HCT116 (cell line): Measurements from ENCODE around the gene BAIAP2. TPM values are rescaled to one million over a fixed set of nuclear protein-coding genes. Genes with fewer than 3 reads are reported as not detected.
A peak's percentile ranks its signal among the peaks of the same experiment; 100 is the strongest.

Experiments
- ATAC-seq: fragments of 200-7000 bp; cut with Tn5 transposase; 2 replicates; pipeline ENCODE4 v1.9.1; 2020; ENCODE audit warnings: mild to moderate bottlenecking, moderate library complexity
- BruUV-seq: library from RNA; stranded (reverse); fragments of 400-500 nt; replicated peaks from 2 replicates; lab custom pipeline; 2021; lab: Mats Ljungman, UMichigan
- CTCF ChIA-PET: fragments of 300-600 bp; sonication (Branson Sonifier 250); formaldehyde crosslinking; loops from one replicate; lab custom pipeline; 2021; ENCODE audit warnings: antibody characterized with exemption; lab: Charles Lee
- POLR2A ChIA-PET: fragments of 300-600, 350-600 bp; sonication (Branson Sonifier 250); formaldehyde crosslinking; loops from one replicate; lab custom pipeline; 2021; ENCODE audit warnings: antibody characterized with exemption; lab: Charles Lee
- RAD21 ChIA-PET, 2 experiments: fragments of 300-600 bp; sonication (Branson Sonifier 250); formaldehyde crosslinking; loops; one replicate each; lab custom pipeline; 2023; ENCODE audit warnings: low total read pairs in 2 of 2; ENCODE audit not compliant: uncharacterized antibody in 2 of 2, unreplicated experiment in 2 of 2, low non-redundant PET in 1 of 2; lab: Charles Lee
- DNase-seq: peaks from one replicate; pipeline ENCODE4 v3.0.0-alpha.2; 2010; ENCODE audit warnings: low read depth, low spot score
- H2AFZ ChIP-seq: fragments of 200-600 bp; shearing (Covaris generic), sonication (generic); 2 replicates; pipeline ENCODE4 v1.6.1; 2017; ENCODE audit warnings: low read depth, mixed run types, mixed read lengths, antibody characterized with exemption, low read length; ENCODE audit not compliant: poor library complexity, severe bottlenecking
- H3K27ac ChIP-seq: 2 replicates; pipeline ENCODE4 v1.5.1; 2012; ENCODE audit warnings: low read depth, low read length
- H3K27me3 ChIP-seq: fragments of 200-600 bp; sonication (generic); 2 replicates; pipeline ENCODE4 v1.6.1; 2016; ENCODE audit warnings: mixed run types, low read length, mixed read lengths; ENCODE audit not compliant: insufficient read depth
- H3K36me3 ChIP-seq, 2 experiments: fragments of 200-500 bp in 1 of 2; fragments of 200-600 bp in 1 of 2; sonication (Bioruptor generic) in 1 of 2; sonication (generic) in 1 of 2; 2 replicates each; pipeline versions ENCODE4 v1.5.1 to v1.6.1; 2014 to 2016; ENCODE audit warnings: low read length in 2 of 2, inconsistent platforms in 1 of 2, mixed read lengths in 1 of 2, mixed run types in 1 of 2; ENCODE audit not compliant: insufficient read depth in 2 of 2, control insufficient read depth in 1 of 2
- H3K4me1 ChIP-seq, 2 experiments: fragments of 200-600 bp in 1 of 2; sonication (generic) in 1 of 2; 2 replicates each; pipeline versions ENCODE4 v1.5.1 to v1.6.1; 2012 to 2017; ENCODE audit warnings: low read length in 2 of 2, inconsistent platforms in 1 of 2, mild to moderate bottlenecking in 1 of 2, mixed read lengths in 1 of 2, mixed run types in 1 of 2, moderate library complexity in 1 of 2; ENCODE audit not compliant: insufficient read depth in 2 of 2, control insufficient read depth in 1 of 2
- H3K4me2 ChIP-seq: fragments of 200-600 bp; sonication (generic); 2 replicates; pipeline ENCODE4 v1.6.1; 2017; ENCODE audit warnings: mixed run types, low read length, mixed read lengths
- H3K4me3 ChIP-seq, 2 experiments: fragments of 200-600 bp in 1 of 2; sonication (generic) in 1 of 2; replicated peaks in 1 of 2; 2 replicates each; pipeline ENCODE4 v1.5.1; 2011 to 2016; ENCODE audit warnings: low read length in 2 of 2, control low read depth in 1 of 2, low read depth in 1 of 2, mild to moderate bottlenecking in 1 of 2, mixed read lengths in 1 of 2, mixed run types in 1 of 2
- H3K79me2 ChIP-seq: fragments of 200-600 bp; sonication (generic); 2 replicates; pipeline ENCODE4 v1.6.1; 2017; ENCODE audit warnings: mild to moderate bottlenecking, mixed run types, low read length, moderate library complexity, mixed read lengths; ENCODE audit not compliant: insufficient read depth
- H3K9ac ChIP-seq: fragments of 200-600 bp; sonication (generic); 2 replicates; pipeline ENCODE4 v1.6.1; 2016; ENCODE audit warnings: low read length, mixed read lengths
- H3K9me2 ChIP-seq: fragments of 200-600 bp; sonication (generic), shearing (Covaris generic); 2 replicates; pipeline ENCODE4 v1.6.1; 2017; ENCODE audit warnings: mixed run types, mild to moderate bottlenecking, moderate library complexity; ENCODE audit not compliant: insufficient read depth
- H3K9me3 ChIP-seq, 2 experiments: fragments of 200-500 bp in 1 of 2; fragments of 200-600 bp in 1 of 2; sonication (Bioruptor generic) in 1 of 2; sonication (generic) in 1 of 2; 2 replicates each; pipeline ENCODE4 v1.6.1; 2014 to 2017; ENCODE audit warnings: low read length in 2 of 2, mixed read lengths in 2 of 2, inconsistent platforms in 1 of 2, low read depth in 1 of 2, mild to moderate bottlenecking in 1 of 2, mixed run types in 1 of 2, moderate library complexity in 1 of 2; ENCODE audit not compliant: control insufficient read depth in 1 of 2, insufficient read depth in 1 of 2
- H4K20me1 ChIP-seq: fragments of 200-600 bp; sonication (generic), shearing (Covaris generic); 2 replicates; pipeline ENCODE4 v1.6.1; 2017; ENCODE audit warnings: mixed run types, mild to moderate bottlenecking, moderate library complexity; ENCODE audit not compliant: insufficient read depth
- EGR1 ChIP-seq: IDR thresholded peaks from 2 replicates; pipeline ENCODE4 v1.6.1; 2012; ENCODE audit warnings: low read depth
- ELF1 ChIP-seq: IDR thresholded peaks from 2 replicates; pipeline ENCODE4 v1.6.1; 2012; ENCODE audit warnings: low read depth, borderline replicate concordance
- EZH2 ChIP-seq: fragments of 200-600 bp; sonication (generic); IDR thresholded peaks from 2 replicates; pipeline ENCODE4 v1.6.1; 2017; ENCODE audit warnings: antibody characterized with exemption, mixed run types
- EZH2phosphoT487 ChIP-seq: fragments of 200-600 bp; IDR thresholded peaks from 2 replicates; pipeline ENCODE4 v1.6.1; 2018; ENCODE audit warnings: antibody characterized with exemption, borderline replicate concordance
- POLR2A ChIP-seq: IDR thresholded peaks from 2 replicates; pipeline ENCODE4 v1.7.0; 2011; ENCODE audit warnings: borderline replicate concordance; ENCODE audit not compliant: insufficient read depth, insufficient read length; ENCODE audit errors: extremely low read depth
- RAD21 ChIP-seq: IDR thresholded peaks from 2 replicates; pipeline ENCODE4 v1.6.1; 2012; ENCODE audit warnings: low read depth, mild to moderate bottlenecking
- SP1 ChIP-seq: IDR thresholded peaks from 2 replicates; pipeline ENCODE4 v1.6.1; 2012; ENCODE audit warnings: low read depth
- ZNF274 ChIP-seq: fragments of 200-500 bp; sonication (Bioruptor generic); IDR thresholded peaks from 2 replicates; pipeline ENCODE4 v1.6.1; 2014; ENCODE audit warnings: mild to moderate bottlenecking, low read depth, low read length, inconsistent platforms
- intact Hi-C: fragments of 100-400 bp; cut with micrococcal nuclease; formaldehyde crosslinking; loops from 2 replicates; pipeline ENCODE4 v1.10.0; 2022
- total RNA-seq: library from RNA; stranded (reverse); gene quantifications from one replicate; pipeline ENCODE4 v1.2.1, GENCODE V29; 2021; ENCODE audit not compliant: unreplicated experiment
- TF ChIP-seq, protein P1 (sequence below): IDR thresholded peaks from 2 replicates; pipeline ENCODE4 v1.6.1; 2012
- TF ChIP-seq, protein P2 (sequence below), 3 experiments: fragments of 200-600 bp in 1 of 3; sonication (generic) in 1 of 3; IDR thresholded peaks in 2 of 3; conservative IDR thresholded peaks in 1 of 3; 2 replicates each; pipeline ENCODE4 v1.5.1; 2012 to 2017; ENCODE audit warnings: low read depth in 2 of 3, low read length in 2 of 3, antibody characterized with exemption in 1 of 3, borderline replicate concordance in 1 of 3, control low read depth in 1 of 3, mild to moderate bottlenecking in 1 of 3, mixed read lengths in 1 of 3, mixed run types in 1 of 3, moderate library complexity in 1 of 3; ENCODE audit not compliant: insufficient read depth in 1 of 3

The BAIAP2 gene
- total RNA-seq, 1 experiment from 2014 or later, result 105 TPM

DNA sequence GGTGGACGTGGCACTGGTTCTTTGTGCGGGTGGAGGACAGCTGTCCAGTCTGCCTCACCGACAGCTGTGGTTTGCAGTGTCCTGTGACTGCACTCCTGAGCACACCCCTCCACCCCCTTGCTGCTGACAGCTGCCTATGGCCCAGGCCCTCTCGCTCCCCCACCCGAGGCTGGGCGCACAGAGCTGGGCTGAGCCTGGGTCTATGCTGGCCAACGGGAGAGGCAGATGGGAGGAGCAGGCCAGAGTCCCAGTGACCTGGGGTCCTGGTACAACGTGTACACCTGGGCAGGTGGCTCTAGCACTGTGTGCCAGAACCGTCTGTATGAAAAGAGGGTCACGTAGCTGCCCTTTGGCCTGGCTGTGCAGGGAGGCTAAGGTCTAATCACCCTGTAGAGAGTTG lies 30.5 kb downstream of the BAIAP2 start:
- CTCF ChIA-PET, result no interaction called here

DNA sequence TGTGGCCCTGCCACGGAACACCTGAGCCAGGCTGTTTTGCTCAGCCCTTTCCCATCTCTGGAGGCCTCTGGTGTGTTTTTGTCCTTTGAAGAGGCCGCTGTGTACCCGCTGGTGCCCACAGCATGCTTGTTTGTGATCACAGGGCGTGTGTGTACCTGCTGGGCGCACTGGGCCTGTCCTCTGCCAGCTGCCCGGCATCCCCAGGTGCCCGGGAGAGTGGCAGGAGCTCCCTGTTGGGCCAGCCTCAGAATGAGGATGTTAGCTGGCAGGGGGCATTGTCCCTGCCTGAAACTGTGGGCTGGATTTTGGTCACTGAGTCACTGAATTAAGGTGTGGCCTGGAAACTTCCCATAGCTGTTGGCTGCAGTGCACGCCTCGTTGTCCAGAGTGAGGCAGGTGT lies 31.1 kb downstream of the BAIAP2 start:
- ChIA-PET RAD21 (no interaction called here), CTCF (no interaction called here), POLR2A (no interaction called here)
- H3K27me3 ChIP-seq, result no peaks in the 10 kb centered on the region
- intact Hi-C loops, result no loop called here
- H3K9ac ChIP-seq, result peak overlapping the region; percentile 24; the same call in 1 of the 2 replicates
- H3K36me3 ChIP-seq, result peaks cover 3 to 31% of the 10 kb centered on the region in 2 experiments; a peak in 2 of 4 replicates
- H3K9me2 ChIP-seq, result no peaks in the 10 kb centered on the region
- no peak overlapping the region for H2AFZ ChIP-seq
- H3K9me3 ChIP-seq, result no peaks in the 10 kb centered on the region
- DNase-seq (no peak), ATAC-seq (peak; percentile 46)
- no peak for TF ChIP-seq ZNF274
- no peak for TF ChIP-seq EZH2phosphoT487
- TF ChIP-seq, protein P1, sequence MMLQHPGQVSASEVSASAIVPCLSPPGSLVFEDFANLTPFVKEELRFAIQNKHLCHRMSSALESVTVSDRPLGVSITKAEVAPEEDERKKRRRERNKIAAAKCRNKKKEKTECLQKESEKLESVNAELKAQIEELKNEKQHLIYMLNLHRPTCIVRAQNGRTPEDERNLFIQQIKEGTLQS, result no peak
- TF ChIP-seq RAD21, result no peak
- no peak for TF ChIP-seq EZH2
- TF ChIP-seq EGR1, result no peak
- no peak for TF ChIP-seq ELF1
- TF ChIP-seq, protein P2, sequence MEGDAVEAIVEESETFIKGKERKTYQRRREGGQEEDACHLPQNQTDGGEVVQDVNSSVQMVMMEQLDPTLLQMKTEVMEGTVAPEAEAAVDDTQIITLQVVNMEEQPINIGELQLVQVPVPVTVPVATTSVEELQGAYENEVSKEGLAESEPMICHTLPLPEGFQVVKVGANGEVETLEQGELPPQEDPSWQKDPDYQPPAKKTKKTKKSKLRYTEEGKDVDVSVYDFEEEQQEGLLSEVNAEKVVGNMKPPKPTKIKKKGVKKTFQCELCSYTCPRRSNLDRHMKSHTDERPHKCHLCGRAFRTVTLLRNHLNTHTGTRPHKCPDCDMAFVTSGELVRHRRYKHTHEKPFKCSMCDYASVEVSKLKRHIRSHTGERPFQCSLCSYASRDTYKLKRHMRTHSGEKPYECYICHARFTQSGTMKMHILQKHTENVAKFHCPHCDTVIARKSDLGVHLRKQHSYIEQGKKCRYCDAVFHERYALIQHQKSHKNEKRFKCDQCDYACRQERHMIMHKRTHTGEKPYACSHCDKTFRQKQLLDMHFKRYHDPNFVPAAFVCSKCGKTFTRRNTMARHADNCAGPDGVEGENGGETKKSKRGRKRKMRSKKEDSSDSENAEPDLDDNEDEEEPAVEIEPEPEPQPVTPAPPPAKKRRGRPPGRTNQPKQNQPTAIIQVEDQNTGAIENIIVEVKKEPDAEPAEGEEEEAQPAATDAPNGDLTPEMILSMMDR (IDR thresholded peaks at IDR 0.05 in 2 of 3, conservative IDR thresholded peaks at IDR 0.05 in 1 of 3; ENCODE audit: borderline replicate concordance in 1 of 3, insufficient read depth in 1 of 3, low read depth in 2 of 3, low read length in 2 of 3), result no peak
- TF ChIP-seq POLR2A, result no peak
- BruUV-seq, result no TSS peak
- H3K4me1 ChIP-seq, result peaks cover 8 to 37% of the 10 kb centered on the region in 2 experiments
- no peak overlapping the region for H3K4me3 ChIP-seq
- no peaks in the 10 kb centered on the region for H4K20me1 ChIP-seq
- peaks cover 83% of the 10 kb centered on the region for H3K79me2 ChIP-seq
- peak overlapping the region; percentile 38 for H3K4me2 ChIP-seq
- H3K27ac ChIP-seq, result peak overlapping the region; percentile 30

More for the DNA sequence above, 30.5 kb downstream of the BAIAP2 start:
- no peak overlapping the region for H3K4me3 ChIP-seq
- no peaks in the 10 kb centered on the region for H3K27me3 ChIP-seq
- H2AFZ ChIP-seq, result no peak overlapping the region
- peaks cover 8 to 33% of the 10 kb centered on the region in 2 experiments for H3K4me1 ChIP-seq
- H3K27ac ChIP-seq, result peak overlapping the region; percentile 30; the same call in 1 of the 2 replicates
- no peaks in the 10 kb centered on the region for H4K20me1 ChIP-seq
- peak overlapping the region; percentile 38 for H3K4me2 ChIP-seq
- no peak for DNase-seq
- H3K9me3 ChIP-seq, result no peaks in the 10 kb centered on the region
- ChIA-PET POLR2A (no interaction called here), RAD21 (no interaction called here)
- H3K9ac ChIP-seq, result 0 out of 2 replicates have a peak overlapping the region, but pooled peaks have one; percentile 2
- BruUV-seq, result no TSS peak
- peak; percentile 9; the same call in 1 of the 2 replicates for ATAC-seq
- no peaks in the 10 kb centered on the region for H3K9me2 ChIP-seq
- H3K79me2 ChIP-seq, result peaks cover 83% of the 10 kb centered on the region
- TF ChIP-seq RAD21 (no peak), SP1 (no peak), EGR1 (no peak), ELF1 (no peak), ZNF274 (no peak)
- H3K36me3 ChIP-seq, result peaks cover 3 to 31% of the 10 kb centered on the region in 2 experiments; a peak in 2 of 4 replicates
- intact Hi-C loops, result no loop called here
